HG03097 (cell line): ENCODE measurements around the gene DIP2B.
A peak's percentile ranks its signal among the peaks of the same experiment; 100 is the strongest.
"Not testable (repeated sequence)": the region's sequence is repeated elsewhere in the genome, so short reads cannot be mapped to it uniquely, and the experiment has no call there.

Experiments used
- ATAC-seq: cut with Tn5 transposase; IDR thresholded peaks from one replicate; pipeline ENCODE4 v1.9.1; 2021; ENCODE audit not compliant: unreplicated experiment, low FRiP score

Gene DIP2B

GRCh38 chr12:50764286-50765094 lies 259.7 kb downstream of the DIP2B start:
- ATAC-seq = peak; percentile 41

GRCh38 chr12:50765095-50765911 lies 260.5 kb downstream of the DIP2B start:
- ATAC-seq = peak; percentile 37

GRCh38 chr12:50768391-50768790 lies 263.6 kb downstream of the DIP2B start:
- no peak for ATAC-seq

- not testable (repeated sequence) for ATAC-seq
Observed at GRCh38 chr12:50768813-50769212, 264.0 kb downstream of the DIP2B start.

GRCh38 chr12:50771409-50771808 lies 266.6 kb downstream of the DIP2B start:
- no peak for ATAC-seq

GRCh38 chr12:50772470-50772869 lies 267.7 kb downstream of the DIP2B start:
- ATAC-seq = no peak

GRCh38 chr12:50772877-50773276 lies 268.1 kb downstream of the DIP2B start:
- no peak for ATAC-seq

- no peak for ATAC-seq
Observed at GRCh38 chr12:50775251-50775650, 270.5 kb downstream of the DIP2B start.

GRCh38 chr12:50776749-50777728 lies 272.3 kb downstream of the DIP2B start:
- ATAC-seq = no peak

- no peak for ATAC-seq
Observed at GRCh38 chr12:50778663-50779590, 274.1 kb downstream of the DIP2B start.

GRCh38 chr12:50780013-50780412 lies 275.2 kb downstream of the DIP2B start:
- no peak for ATAC-seq

GRCh38 chr12:50784501-50784900 lies 279.7 kb downstream of the DIP2B start:
- no peak for ATAC-seq

- ATAC-seq = no peak
Observed at GRCh38 chr12:50785406-50786001, 280.7 kb downstream of the DIP2B start.

GRCh38 chr12:50786498-50787231 lies 281.9 kb downstream of the DIP2B start:
- ATAC-seq = no peak

- no peak for ATAC-seq
Observed at GRCh38 chr12:50787618-50788017, 282.8 kb downstream of the DIP2B start.

GRCh38 chr12:50788561-50788960 lies 283.8 kb downstream of the DIP2B start:
- no peak for ATAC-seq

- no peak for ATAC-seq
Observed at GRCh38 chr12:50790081-50790480, 285.3 kb downstream of the DIP2B start.
